Tibial nerve (tissue), 4 donors: ENCODE data around the gene IL17B. TPM values are rescaled to one million over a fixed set of nuclear protein-coding genes. Genes with fewer than 3 reads are reported as not detected.

ENCODE experiments used
- DNase-seq, 2 donors: peaks; one replicate each; pipeline ENCODE4 v3.0.0-alpha.2; 2019; ENCODE audit warnings: low spot score in 2 of 2
- H3K27ac ChIP-seq, 4 donors: fragments of 200-600 bp; sonication (generic) in 3 of 4; one replicate each; pipeline ENCODE4 v1.5.1; 2017 to 2019; ENCODE audit warnings: mild to moderate bottlenecking in 1 of 4
- H3K27me3 ChIP-seq, 2 donors: fragments of 200-600 bp; sonication (generic) in 1 of 2; one replicate each; pipeline versions ENCODE4 v1.5.1 to v1.6.0; 2017 to 2019
- H3K36me3 ChIP-seq, 3 donors: fragments of 200-600 bp; sonication (generic); one replicate each; pipeline ENCODE4 v1.5.1; 2018 to 2019
- H3K4me1 ChIP-seq, 4 donors: fragments of 200-600 bp; sonication (generic) in 3 of 4; one replicate each; pipeline ENCODE4 v1.5.1; 2017 to 2019
- H3K4me3 ChIP-seq, 4 donors: fragments of 200-600 bp; sonication (generic) in 3 of 4; one replicate each; pipeline ENCODE4 v1.5.1; 2017 to 2019; ENCODE audit warnings: mild to moderate bottlenecking in 1 of 4, moderate library complexity in 1 of 4
- H3K9me3 ChIP-seq, 4 donors: fragments of 200-600 bp; sonication (generic) in 3 of 4; one replicate each; pipeline ENCODE4 v1.5.1; 2017 to 2019
- CTCF ChIP-seq, 5 experiments: fragments of 200-600 bp in 3 of 5; fragments of 450-650 bp in 2 of 5; sonication (generic) in 3 of 5; IDR thresholded peaks; one replicate each; pipeline ENCODE4 v1.5.1; 2016 to 2019; ENCODE audit warnings: antibody characterized with exemption in 5 of 5, mild to moderate bottlenecking in 3 of 5, moderate library complexity in 2 of 5
- EP300 ChIP-seq, 2 donors: sonication (generic); formaldehyde crosslinking; IDR thresholded peaks; one replicate each; pipeline ENCODE4 v1.6.1; 2017; ENCODE audit warnings: antibody characterized with exemption in 2 of 2, mild to moderate bottlenecking in 1 of 2
- POLR2A ChIP-seq, 2 donors: fragments of 450-650 bp; IDR thresholded peaks; one replicate each; pipeline ENCODE4 v1.6.1; 2017; ENCODE audit warnings: antibody characterized with exemption in 2 of 2, mild to moderate bottlenecking in 2 of 2, moderate library complexity in 2 of 2
- WGBS, 2 donors: methylation state at CpG; one replicate each; pipeline ENCODE4 v1.1.5; 2018; 5-methylcytosine and 5-hydroxymethylcytosine counted together
- total RNA-seq, 4 donors: library from RNA; depleted of rRNA; stranded (reverse); fragments of >200 nt; gene quantifications; one replicate each; pipeline ENCODE4 v1.1.0, GENCODE V29; 2016

IL17B gene
- total RNA-seq, 4 donors from 2014 or later, result 22.8 to 109 (median 80.7) TPM

- Histone ChIP-seq H3K27me3 (no peaks in the 10 kb centered on the region), H3K36me3 (peaks cover 0 to 25% (median 0%) of the 10 kb centered on the region in 3 donors), H3K9me3 (no peaks in the 10 kb centered on the region), H3K4me3 (no peak overlapping the region), H3K4me1 (peaks cover 0 to 50% (median 16%) of the 10 kb centered on the region in 4 donors), H3K27ac (peak overlapping the region in 3 of 4 donors; percentile 56 to 69 (median 58))
- DNase-seq, result no peak
- WGBS, 2 donors, result 64 to 71% methylated on average over 10 of the region's 10 CpGs
- no peak for TF ChIP-seq EP300 (IDR thresholded peaks at IDR 0.05)
- TF ChIP-seq CTCF (IDR thresholded peaks at IDR 0.05), result no peak
- TF ChIP-seq POLR2A (IDR thresholded peaks at IDR 0.05), result no peak
Observed at GRCh38 chr5:149424371-149425315, 45.6 kb upstream of the IL17B start.

GRCh38 chr5:149423794-149424268 is 44.7 kb upstream of the IL17B start:
- Histone ChIP-seq H3K4me1 (peaks cover 0 to 53% (median 16%) of the 10 kb centered on the region in 4 donors), H3K27ac (peak overlapping the region in 3 of 4 donors; percentile 56 to 69 (median 58)), H3K27me3 (no peaks in the 10 kb centered on the region), H3K9me3 (no peaks in the 10 kb centered on the region), H3K36me3 (peaks cover 0 to 20% (median 0%) of the 10 kb centered on the region in 3 donors), H3K4me3 (no peak overlapping the region)
- DNase-seq, result no peak
- TF ChIP-seq CTCF (IDR thresholded peaks at IDR 0.05), result no peak
- TF ChIP-seq POLR2A (IDR thresholded peaks at IDR 0.05), result no peak
- TF ChIP-seq EP300 (IDR thresholded peaks at IDR 0.05), result no peak
- 40 to 53% methylated on average over 7 of the region's 7 CpGs for WGBS, 2 donors

- 44 to 46% methylated on average over 9 of the region's 9 CpGs for WGBS, 2 donors
- Histone ChIP-seq H3K27me3 (no peaks in the 10 kb centered on the region), H3K9me3 (no peaks in the 10 kb centered on the region), H3K4me3 (no peak overlapping the region), H3K36me3 (peaks cover 0 to 20% (median 0%) of the 10 kb centered on the region in 3 donors), H3K27ac (peak overlapping the region in 3 of 4 donors; percentile 56 to 69 (median 58)), H3K4me1 (peaks cover 0 to 56% (median 16%) of the 10 kb centered on the region in 4 donors)
- DNase-seq, result no peak
- TF ChIP-seq EP300 (IDR thresholded peaks at IDR 0.05) (no peak), CTCF (IDR thresholded peaks at IDR 0.05) (no peak), POLR2A (IDR thresholded peaks at IDR 0.05) (no peak)
Observed at GRCh38 chr5:149423049-149423793, 44.1 kb upstream of the IL17B start.

GRCh38 chr5:149422366-149423048 is 43.4 kb upstream of the IL17B start:
- Histone ChIP-seq H3K36me3 (peaks cover 0 to 20% (median 0%) of the 10 kb centered on the region in 3 donors), H3K4me1 (peaks cover 0 to 60% (median 19%) of the 10 kb centered on the region in 4 donors), H3K4me3 (no peak overlapping the region), H3K27me3 (no peaks in the 10 kb centered on the region), H3K27ac (peak overlapping the region in 3 of 4 donors; percentile 56 to 69 (median 58)), H3K9me3 (no peaks in the 10 kb centered on the region)
- WGBS, 2 donors, result 33 to 36% methylated on average over 12 to 16 of the region's 19 CpGs
- TF ChIP-seq CTCF (IDR thresholded peaks at IDR 0.05), result no peak
- TF ChIP-seq POLR2A (IDR thresholded peaks at IDR 0.05), result no peak
- no peak for TF ChIP-seq EP300 (IDR thresholded peaks at IDR 0.05)
- no peak for DNase-seq
